PC-3 (cell line): Measurements from ENCODE around the gene FTO. TPM values are rescaled to one million over a fixed set of nuclear protein-coding genes. Genes with fewer than 3 reads are reported as not detected.

ENCODE experiments used
- ATAC-seq: fragments of 200-7000 bp; cut with Tn5 transposase; 2 replicates; pipeline ENCODE4 v1.9.1; 2020; ENCODE audit warnings: mild to moderate bottlenecking, moderate library complexity
- BruUV-seq: library from RNA; stranded (reverse); fragments of 400-500 nt; replicated peaks from 2 replicates; lab custom pipeline; 2021; lab: Mats Ljungman, UMichigan
- CTCF ChIA-PET: fragments of 300-600 bp; sonication (Branson Sonifier 250); formaldehyde crosslinking; loops from one replicate; lab custom pipeline; 2022; ENCODE audit warnings: antibody characterized with exemption; lab: Charles Lee
- POLR2A ChIA-PET: fragments of 300-600 bp; sonication (Branson Sonifier 250); formaldehyde crosslinking; loops from one replicate; lab custom pipeline; 2022; ENCODE audit warnings: antibody characterized with exemption; ENCODE audit not compliant: unreplicated experiment; lab: Charles Lee
- DNase-seq: peaks from one replicate; pipeline ENCODE4 v3.0.0-alpha.2; 2015
- H2AFZ ChIP-seq: fragments of 300-600 bp; sonication (generic); 2 replicates; pipeline ENCODE4 v1.6.0; 2016; ENCODE audit warnings: antibody characterized with exemption, low read length
- H3F3A ChIP-seq: fragments of 300-600 bp; sonication (generic); one replicate; pipeline ENCODE4 v1.6.0; 2017; ENCODE audit warnings: antibody characterized with exemption, low read length, control low read depth, mild to moderate bottlenecking; ENCODE audit not compliant: unreplicated experiment
- H3K27ac ChIP-seq: fragments of 300-600 bp; sonication (generic); 2 replicates; pipeline ENCODE4 v1.5.1; 2016; ENCODE audit warnings: mild to moderate bottlenecking, low read length
- H3K27me3 ChIP-seq: fragments of 300-600 bp; sonication (generic); 2 replicates; pipeline ENCODE4 v1.6.1; 2016; ENCODE audit warnings: low read length, mixed read lengths
- H3K36me3 ChIP-seq: fragments of 300-600 bp; sonication (generic); 2 replicates; pipeline ENCODE4 v1.6.1; 2016; ENCODE audit warnings: low read depth, mixed run types, low read length, mixed read lengths
- H3K4me1 ChIP-seq: fragments of 300-600 bp; sonication (generic); 2 replicates; pipeline ENCODE4 v1.5.1; 2016; ENCODE audit warnings: low read length; ENCODE audit not compliant: insufficient read depth
- H3K4me2 ChIP-seq: fragments of 300-600 bp; sonication (generic); 2 replicates; pipeline ENCODE4 v1.6.0; 2016; ENCODE audit warnings: low read length
- H3K4me3 ChIP-seq: fragments of 300-600 bp; sonication (generic); 2 replicates; pipeline ENCODE4 v1.5.1; 2016; ENCODE audit warnings: mild to moderate bottlenecking, low read length, mixed read lengths
- H3K79me2 ChIP-seq: fragments of 300-600 bp; sonication (generic); 2 replicates; pipeline ENCODE4 v1.6.1; 2017; ENCODE audit warnings: low read length, mixed read lengths
- H3K9ac ChIP-seq: fragments of 300-600 bp; sonication (generic); 2 replicates; pipeline ENCODE4 v1.6.0; 2016; ENCODE audit warnings: mild to moderate bottlenecking, low read length
- H3K9me2 ChIP-seq: fragments of 300-600 bp; sonication (generic); replicated peaks from 2 replicates; pipeline ENCODE4 v1.6.1; 2016; ENCODE audit warnings: mixed run types, low read length, mixed read lengths
- H3K9me3 ChIP-seq: fragments of 300-600 bp; sonication (generic); 2 replicates; pipeline ENCODE4 v1.6.1; 2016; ENCODE audit warnings: low read length, mixed read lengths
- H4K20me1 ChIP-seq: fragments of 300-600 bp; sonication (generic); 2 replicates; pipeline ENCODE4 v1.6.1; 2016; ENCODE audit warnings: low read length, mixed read lengths
- EZH2 ChIP-seq: fragments of 300-600 bp; sonication (generic); IDR thresholded peaks from one replicate; pipeline ENCODE4 v1.6.1; 2017; ENCODE audit warnings: antibody characterized with exemption, mild to moderate bottlenecking, low read length; ENCODE audit not compliant: unreplicated experiment
- EZH2phosphoT487 ChIP-seq: fragments of 300-600 bp; sonication (generic); IDR thresholded peaks from 2 replicates; pipeline ENCODE4 v1.6.1; 2018; ENCODE audit warnings: mild to moderate bottlenecking, antibody characterized with exemption, low read length, borderline replicate concordance
- intact Hi-C: fragments of 100-400 bp; cut with micrococcal nuclease; formaldehyde crosslinking; loops from 2 replicates; pipeline ENCODE4 v1.9.0; 2023
- total RNA-seq: library from RNA; depleted of rRNA; stranded (reverse); fragments of >200 nt; gene quantifications from 2 replicates; pipeline ENCODE4 v1.2.3, GENCODE V29; 2014
- TF ChIP-seq, protein P1 (sequence below): fragments of 300-600 bp; sonication (generic); conservative IDR thresholded peaks from 2 replicates; pipeline ENCODE4 v1.5.1; 2017; ENCODE audit warnings: antibody characterized with exemption, low read depth, mild to moderate bottlenecking, low read length

FTO gene
- total RNA-seq, 1 experiment from 2014 or later = 27.0 TPM

DNA sequence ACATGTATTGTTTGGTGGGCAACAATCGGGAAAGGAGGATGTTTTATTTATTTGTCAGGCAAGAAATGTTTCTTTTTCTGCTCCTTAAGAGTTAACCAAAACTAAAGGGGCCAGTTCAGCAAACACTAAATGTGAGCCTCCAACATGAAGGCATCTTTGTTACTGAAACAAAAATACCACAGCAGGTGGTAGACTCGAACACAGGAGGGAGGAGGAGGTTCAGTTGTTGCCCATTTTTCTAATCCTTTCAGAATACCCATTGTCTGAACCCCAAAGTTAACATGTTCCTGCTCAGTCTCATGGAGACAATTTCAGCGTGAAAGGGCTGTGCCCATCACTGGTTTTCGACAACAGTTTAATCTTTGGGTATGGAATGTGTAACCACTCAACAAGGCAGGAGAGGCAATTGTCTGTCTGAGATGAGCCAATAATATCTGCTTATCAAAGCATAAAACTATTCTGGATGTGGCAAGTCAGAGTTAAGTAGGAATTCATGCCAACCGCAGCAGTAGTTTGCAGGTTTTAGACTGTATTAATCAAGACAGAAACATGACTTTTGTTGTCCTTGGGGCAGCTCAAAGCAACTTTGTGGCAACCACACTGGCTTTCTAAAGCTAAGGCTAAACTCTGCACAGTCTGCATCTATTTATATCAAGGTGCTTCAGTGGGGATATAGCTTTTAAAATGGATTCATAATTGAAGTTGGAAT, 211.7 kb downstream of the FTO start:
- Histone ChIP-seq H3K9ac (no peak overlapping the region), H3F3A (no peaks in the 10 kb centered on the region), H3K4me2 (no peak overlapping the region), H4K20me1 (no peaks in the 10 kb centered on the region), H3K9me2 (no peaks in the 10 kb centered on the region), H3K4me1 (no peaks in the 10 kb centered on the region), H3K9me3 (no peaks in the 10 kb centered on the region), H3K27ac (no peak overlapping the region), H3K27me3 (no peaks in the 10 kb centered on the region), H2AFZ (no peak overlapping the region), H3K4me3 (no peak overlapping the region), H3K36me3 (no peaks in the 10 kb centered on the region), H3K79me2 (no peaks in the 10 kb centered on the region)
- BruUV-seq = no TSS peak
- no peak for DNase-seq
- ChIA-PET CTCF (interaction anchor here (0.5 kb wide), 1 partner anchor 79 kb away, joined by 3 read pairs; no protein-coding TSS in a partner anchor), POLR2A (no interaction called here)
- TF ChIP-seq, protein P1, sequence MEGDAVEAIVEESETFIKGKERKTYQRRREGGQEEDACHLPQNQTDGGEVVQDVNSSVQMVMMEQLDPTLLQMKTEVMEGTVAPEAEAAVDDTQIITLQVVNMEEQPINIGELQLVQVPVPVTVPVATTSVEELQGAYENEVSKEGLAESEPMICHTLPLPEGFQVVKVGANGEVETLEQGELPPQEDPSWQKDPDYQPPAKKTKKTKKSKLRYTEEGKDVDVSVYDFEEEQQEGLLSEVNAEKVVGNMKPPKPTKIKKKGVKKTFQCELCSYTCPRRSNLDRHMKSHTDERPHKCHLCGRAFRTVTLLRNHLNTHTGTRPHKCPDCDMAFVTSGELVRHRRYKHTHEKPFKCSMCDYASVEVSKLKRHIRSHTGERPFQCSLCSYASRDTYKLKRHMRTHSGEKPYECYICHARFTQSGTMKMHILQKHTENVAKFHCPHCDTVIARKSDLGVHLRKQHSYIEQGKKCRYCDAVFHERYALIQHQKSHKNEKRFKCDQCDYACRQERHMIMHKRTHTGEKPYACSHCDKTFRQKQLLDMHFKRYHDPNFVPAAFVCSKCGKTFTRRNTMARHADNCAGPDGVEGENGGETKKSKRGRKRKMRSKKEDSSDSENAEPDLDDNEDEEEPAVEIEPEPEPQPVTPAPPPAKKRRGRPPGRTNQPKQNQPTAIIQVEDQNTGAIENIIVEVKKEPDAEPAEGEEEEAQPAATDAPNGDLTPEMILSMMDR = no peak
- TF ChIP-seq EZH2phosphoT487 (no peak), EZH2 (no peak)
- intact Hi-C loops = no loop called here
- no peak for ATAC-seq

DNA sequence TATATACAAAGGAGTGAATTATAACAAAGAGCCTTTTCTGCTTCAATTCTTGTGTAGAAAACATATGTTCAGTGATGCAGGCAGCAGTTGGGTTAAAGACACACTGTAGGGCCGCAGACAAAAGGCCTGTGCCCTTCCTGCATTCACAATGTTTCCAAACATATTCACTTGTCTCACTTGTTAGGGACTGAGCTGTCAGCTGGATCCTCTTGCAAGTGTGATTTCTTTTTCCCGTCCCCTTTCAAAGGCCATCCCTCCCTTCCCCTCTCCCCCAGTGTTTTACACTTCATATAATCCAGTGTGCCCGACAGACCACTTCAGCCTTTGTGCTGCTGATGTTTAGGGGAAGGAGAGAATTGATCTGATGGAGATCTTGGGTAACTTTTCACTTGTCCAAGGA, 217.0 kb downstream of the FTO start:
- POLR2A ChIA-PET = no interaction called here
- no peak for ATAC-seq

More for the DNA sequence above, 217.0 kb downstream of the FTO start:
- Histone ChIP-seq H4K20me1 (no peaks in the 10 kb centered on the region), H3K4me1 (no peaks in the 10 kb centered on the region), H3K9me3 (no peaks in the 10 kb centered on the region), H3K4me3 (no peak overlapping the region), H3K27ac (no peak overlapping the region), H3K9me2 (no peaks in the 10 kb centered on the region), H3K27me3 (no peaks in the 10 kb centered on the region), H3K79me2 (no peaks in the 10 kb centered on the region), H3K9ac (no peak overlapping the region), H3F3A (no peaks in the 10 kb centered on the region), H2AFZ (no peak overlapping the region), H3K4me2 (no peak overlapping the region), H3K36me3 (no peaks in the 10 kb centered on the region)
- no TSS peak for BruUV-seq
- no peak for DNase-seq
- intact Hi-C loops = no loop called here
- CTCF ChIA-PET = no interaction called here
- TF ChIP-seq, protein P1 = no peak
- TF ChIP-seq EZH2 (no peak), EZH2phosphoT487 (no peak)
